GM18907 (cell line): ENCODE measurements around the gene IGF2R.
"Not testable (repeated sequence)": the region's sequence is repeated elsewhere in the genome, so short reads cannot be mapped to it uniquely, and the experiment has no call there.

Source experiments
- ATAC-seq: cut with Tn5 transposase; IDR thresholded peaks from one replicate; pipeline ENCODE4 v1.9.1; 2021; ENCODE audit warnings: mild to moderate bottlenecking, moderate library complexity; ENCODE audit not compliant: unreplicated experiment

The IGF2R gene

GRCh38 chr6:159995405-159995804 is 26.5 kb downstream of the IGF2R start:
- no peak for ATAC-seq

- ATAC-seq: no peak
Measured at GRCh38 chr6:159996087-159996622, 27.3 kb downstream of the IGF2R start.

- ATAC-seq: no peak
Measured at GRCh38 chr6:159996626-159997497, 28.0 kb downstream of the IGF2R start.

- no peak for ATAC-seq
Measured at GRCh38 chr6:159997498-159998101, 28.7 kb downstream of the IGF2R start.

GRCh38 chr6:159998538-159998937 is 29.7 kb downstream of the IGF2R start:
- no peak for ATAC-seq

- ATAC-seq: no peak
Measured at GRCh38 chr6:159999240-159999671, 30.4 kb downstream of the IGF2R start.

GRCh38 chr6:160000280-160000704 is 31.4 kb downstream of the IGF2R start:
- no peak for ATAC-seq

- ATAC-seq: not testable (repeated sequence)
Measured at GRCh38 chr6:160000893-160001427, 32.1 kb downstream of the IGF2R start.

- no peak for ATAC-seq
Measured at GRCh38 chr6:160002882-160003281, 34.0 kb downstream of the IGF2R start.

GRCh38 chr6:160004018-160004417 is 35.1 kb downstream of the IGF2R start:
- no peak for ATAC-seq

GRCh38 chr6:160004419-160005175 is 35.7 kb downstream of the IGF2R start:
- no peak for ATAC-seq

- no peak for ATAC-seq
Measured at GRCh38 chr6:160005211-160005610, 36.3 kb downstream of the IGF2R start.

- no peak for ATAC-seq
Measured at GRCh38 chr6:160005861-160006540, 37.1 kb downstream of the IGF2R start.

- ATAC-seq: no peak
Measured at GRCh38 chr6:160007145-160007544, 38.3 kb downstream of the IGF2R start.

GRCh38 chr6:160007611-160008010 is 38.7 kb downstream of the IGF2R start:
- ATAC-seq: no peak

- no peak for ATAC-seq
Measured at GRCh38 chr6:160010067-160010466, 41.2 kb downstream of the IGF2R start.

GRCh38 chr6:160013987-160014868 is 45.3 kb downstream of the IGF2R start:
- no peak for ATAC-seq

GRCh38 chr6:160014869-160015182 is 45.9 kb downstream of the IGF2R start:
- no peak for ATAC-seq
